AG04450 (cell line): ENCODE measurements around the gene PRLR. TPM values are rescaled to one million over a fixed set of nuclear protein-coding genes. Genes with fewer than 3 reads are reported as not detected.

ENCODE experiments used
- CTCF ChIA-PET: fragments of 300-600, 350-600 bp; formaldehyde crosslinking; extraction: SDS; loops from one replicate; lab custom pipeline; 2022; ENCODE audit warnings: antibody characterized with exemption, inconsistent platforms; lab: Charles Lee
- POLR2A ChIA-PET: fragments of 350-600 bp; formaldehyde crosslinking; extraction: SDS; loops from one replicate; lab custom pipeline; 2021; ENCODE audit warnings: antibody characterized with exemption, inconsistent platforms; lab: Yijun Ruan, JAX
- DNase-seq: peaks from one replicate; pipeline ENCODE4 v3.0.0-alpha.2; 2011; ENCODE audit warnings: low read depth, low spot score
- H3K27ac ChIP-seq: one replicate; pipeline ENCODE4 v1.5.1; 2012; ENCODE audit warnings: low read depth, low read length, control low read depth
- H3K27me3 ChIP-seq: one replicate; pipeline ENCODE4 v1.6.0; 2012; ENCODE audit warnings: low read length; ENCODE audit not compliant: control insufficient read depth, insufficient read depth
- H3K4me3 ChIP-seq: 2 replicates; pipeline ENCODE4 v1.5.1; 2011; ENCODE audit warnings: mild to moderate bottlenecking, low read depth, low read length, control low read depth
- H3K9me3 ChIP-seq: 2 replicates; pipeline ENCODE4 v1.5.1; 2012; ENCODE audit warnings: low read length; ENCODE audit not compliant: control insufficient read depth, insufficient read depth
- CTCF ChIP-seq: IDR thresholded peaks from 2 replicates; pipeline ENCODE4 v1.5.1; 2011; ENCODE audit warnings: low read depth, low read length, control low read depth, inconsistent platforms
- polyA plus RNA-seq: library from polyadenylated mRNA; depleted of rRNA; stranded (reverse); fragments of >200 nt; gene quantifications from 2 replicates; pipeline ENCODE4 v1.2.3, GENCODE V29; 2011

The PRLR gene
- polyA plus RNA-seq, 1 experiment: not detected

GRCh38 chr5:35101016-35101415, 129.3 kb downstream of the PRLR start:
- H3K4me3 ChIP-seq: no peak overlapping the region
- H3K27ac ChIP-seq: no peak overlapping the region
- no peak for DNase-seq
- peaks cover 2% of the 10 kb centered on the region for H3K27me3 ChIP-seq
- no peaks in the 10 kb centered on the region for H3K9me3 ChIP-seq
- ChIA-PET CTCF (no interaction called here), POLR2A (no interaction called here)
- TF ChIP-seq CTCF: no peak

GRCh38 chr5:35098214-35098613, 132.1 kb downstream of the PRLR start:
- H3K27me3 ChIP-seq: peaks cover 5% of the 10 kb centered on the region
- no peak for TF ChIP-seq CTCF
- H3K9me3 ChIP-seq: no peaks in the 10 kb centered on the region
- H3K27ac ChIP-seq: no peak overlapping the region
- CTCF ChIA-PET: no interaction called here
- H3K4me3 ChIP-seq: no peak overlapping the region
- no peak for DNase-seq
- POLR2A ChIA-PET: no interaction called here

GRCh38 chr5:35096932-35097331, 133.4 kb downstream of the PRLR start:
- DNase-seq: no peak
- H3K4me3 ChIP-seq: no peak overlapping the region
- POLR2A ChIA-PET: no interaction called here
- no peak overlapping the region for H3K27ac ChIP-seq
- peaks cover 6% of the 10 kb centered on the region for H3K27me3 ChIP-seq
- TF ChIP-seq CTCF: no peak
- no peaks in the 10 kb centered on the region for H3K9me3 ChIP-seq
- CTCF ChIA-PET: no interaction called here

- POLR2A ChIA-PET: no interaction called here
- H3K27ac ChIP-seq: no peak overlapping the region
- no peak for DNase-seq
- no peak for TF ChIP-seq CTCF
- no peaks in the 10 kb centered on the region for H3K9me3 ChIP-seq
- H3K4me3 ChIP-seq: no peak overlapping the region
- H3K27me3 ChIP-seq: peaks cover 6% of the 10 kb centered on the region
- CTCF ChIA-PET: no interaction called here
Observed at GRCh38 chr5:35096216-35096615, 134.1 kb downstream of the PRLR start.

GRCh38 chr5:35095366-35095765, 134.9 kb downstream of the PRLR start:
- H3K4me3 ChIP-seq: no peak overlapping the region
- CTCF ChIA-PET: no interaction called here
- H3K27ac ChIP-seq: no peak overlapping the region
- H3K27me3 ChIP-seq: peaks cover 6% of the 10 kb centered on the region
- no peaks in the 10 kb centered on the region for H3K9me3 ChIP-seq
- no peak for DNase-seq
- TF ChIP-seq CTCF: no peak
- POLR2A ChIA-PET: no interaction called here
